Measurements from ENCODE around the gene FGF23.

GRCh38 chr12:4375449-4375848 lies 4.1 kb downstream of the FGF23 start:
- TF ChIP-seq, protein P1, sequence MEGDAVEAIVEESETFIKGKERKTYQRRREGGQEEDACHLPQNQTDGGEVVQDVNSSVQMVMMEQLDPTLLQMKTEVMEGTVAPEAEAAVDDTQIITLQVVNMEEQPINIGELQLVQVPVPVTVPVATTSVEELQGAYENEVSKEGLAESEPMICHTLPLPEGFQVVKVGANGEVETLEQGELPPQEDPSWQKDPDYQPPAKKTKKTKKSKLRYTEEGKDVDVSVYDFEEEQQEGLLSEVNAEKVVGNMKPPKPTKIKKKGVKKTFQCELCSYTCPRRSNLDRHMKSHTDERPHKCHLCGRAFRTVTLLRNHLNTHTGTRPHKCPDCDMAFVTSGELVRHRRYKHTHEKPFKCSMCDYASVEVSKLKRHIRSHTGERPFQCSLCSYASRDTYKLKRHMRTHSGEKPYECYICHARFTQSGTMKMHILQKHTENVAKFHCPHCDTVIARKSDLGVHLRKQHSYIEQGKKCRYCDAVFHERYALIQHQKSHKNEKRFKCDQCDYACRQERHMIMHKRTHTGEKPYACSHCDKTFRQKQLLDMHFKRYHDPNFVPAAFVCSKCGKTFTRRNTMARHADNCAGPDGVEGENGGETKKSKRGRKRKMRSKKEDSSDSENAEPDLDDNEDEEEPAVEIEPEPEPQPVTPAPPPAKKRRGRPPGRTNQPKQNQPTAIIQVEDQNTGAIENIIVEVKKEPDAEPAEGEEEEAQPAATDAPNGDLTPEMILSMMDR (conservative IDR thresholded peaks at IDR 0.05; ENCODE audit: low read depth, low read length) = no peak
- TF ChIP-seq EZH2 (IDR thresholded peaks at IDR 0.05; ENCODE audit: borderline replicate concordance, low read depth, low read length, poor library complexity, severe bottlenecking) = no peak

Measured in A673 (cell line).